ENCODE measurements around the gene TERC. TPM values are rescaled to one million over a fixed set of nuclear protein-coding genes. Genes with fewer than 3 reads are reported as not detected.
"Not testable (repeated sequence)": the region's sequence is repeated elsewhere in the genome, so short reads cannot be mapped to it uniquely, and the experiment has no call there.

The TERC gene
- total and polyA plus RNA-seq, 3 experiments from 2014 or later: 0.72 to 15.5 (median 13.7) TPM

DNA sequence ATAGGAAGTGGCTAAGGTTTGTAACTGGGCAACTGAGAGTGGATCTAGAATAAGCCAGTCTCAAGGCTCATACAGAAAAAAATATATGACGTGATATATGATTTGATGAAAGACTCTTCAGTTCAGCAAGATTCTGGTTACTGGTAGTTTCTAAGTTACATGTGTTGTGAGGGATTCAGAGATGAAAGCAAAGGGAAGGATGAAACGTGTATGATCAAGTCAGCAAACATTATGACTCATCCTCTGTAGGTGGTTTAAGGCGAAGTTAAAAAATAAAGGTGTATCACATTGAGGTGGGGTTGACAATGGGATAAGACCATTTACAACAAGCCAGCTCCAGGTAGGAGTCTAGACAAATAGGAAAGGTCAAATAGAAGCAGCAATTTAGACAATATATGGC lies 16.2 kb downstream of the TERC start:
- Histone ChIP-seq H3K36me3 (ENCODE audit: insufficient read depth, low read length) (no peaks in the 10 kb centered on the region), H3K9me3 (ENCODE audit: low read length) (no peaks in the 10 kb centered on the region), H3K27ac (ENCODE audit: low read depth, low read length) (no peak overlapping the region), H3K4me1 (ENCODE audit: insufficient read depth, low read length) (no peaks in the 10 kb centered on the region), H3K27me3 (ENCODE audit: insufficient read depth, low read length, poor library complexity, severe bottlenecking) (no peaks in the 10 kb centered on the region), H3K4me3 (ENCODE audit: low read length) (no peak overlapping the region)
- Mint-ChIP-seq H3K9me3 (no peaks in the 10 kb centered on the region), H3K27ac (no peak overlapping the region), H3K27me3 (peaks cover 18 to 57% of the 10 kb centered on the region in 2 donors), H3K4me3 (no peak overlapping the region), H3K4me1 (no peaks in the 10 kb centered on the region), H3K36me3 (no peaks in the 10 kb centered on the region)
- no peak for DNase-seq
- POLR2A ChIA-PET: no interaction called here
- CTCF ChIA-PET: no interaction called here

DNA sequence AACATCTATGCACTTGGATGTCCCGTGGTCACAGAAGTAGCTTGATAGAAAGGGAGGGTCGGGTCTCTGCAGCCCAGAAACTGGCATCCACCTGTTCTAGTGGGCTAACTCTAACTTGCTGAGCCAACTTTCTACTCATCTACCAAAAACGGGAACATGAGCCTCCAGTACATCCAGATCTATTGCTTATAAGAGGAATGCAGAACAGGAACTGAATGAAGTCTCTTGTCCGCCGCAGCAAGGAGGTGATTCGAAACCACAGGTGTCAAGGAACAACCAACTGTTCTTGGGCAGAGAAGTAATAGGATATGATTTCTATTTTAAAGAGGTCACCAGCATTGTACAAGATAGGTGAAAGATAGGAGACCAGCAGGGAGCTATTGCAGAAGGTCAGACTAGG lies 17.9 kb downstream of the TERC start:
- H3K27ac Mint-ChIP-seq: no peak overlapping the region
- H3K36me3 Mint-ChIP-seq: no peaks in the 10 kb centered on the region
- no peaks in the 10 kb centered on the region for H3K9me3 Mint-ChIP-seq
- no peaks in the 10 kb centered on the region for H3K9me3 ChIP-seq (ENCODE audit: low read length)
- H3K4me1 Mint-ChIP-seq: no peaks in the 10 kb centered on the region
- H3K27ac ChIP-seq (ENCODE audit: low read depth, low read length): no peak overlapping the region
- H3K27me3 Mint-ChIP-seq: peaks cover 15 to 52% of the 10 kb centered on the region in 2 donors
- ChIA-PET CTCF (no interaction called here), POLR2A (no interaction called here)
- no peak overlapping the region for H3K4me3 Mint-ChIP-seq
- no peaks in the 10 kb centered on the region for H3K27me3 ChIP-seq (ENCODE audit: insufficient read depth, low read length, poor library complexity, severe bottlenecking)
- no peaks in the 10 kb centered on the region for H3K4me1 ChIP-seq (ENCODE audit: insufficient read depth, low read length)
- no peak for DNase-seq
- H3K36me3 ChIP-seq (ENCODE audit: insufficient read depth, low read length): no peaks in the 10 kb centered on the region
- no peak overlapping the region for H3K4me3 ChIP-seq (ENCODE audit: low read length)

DNA sequence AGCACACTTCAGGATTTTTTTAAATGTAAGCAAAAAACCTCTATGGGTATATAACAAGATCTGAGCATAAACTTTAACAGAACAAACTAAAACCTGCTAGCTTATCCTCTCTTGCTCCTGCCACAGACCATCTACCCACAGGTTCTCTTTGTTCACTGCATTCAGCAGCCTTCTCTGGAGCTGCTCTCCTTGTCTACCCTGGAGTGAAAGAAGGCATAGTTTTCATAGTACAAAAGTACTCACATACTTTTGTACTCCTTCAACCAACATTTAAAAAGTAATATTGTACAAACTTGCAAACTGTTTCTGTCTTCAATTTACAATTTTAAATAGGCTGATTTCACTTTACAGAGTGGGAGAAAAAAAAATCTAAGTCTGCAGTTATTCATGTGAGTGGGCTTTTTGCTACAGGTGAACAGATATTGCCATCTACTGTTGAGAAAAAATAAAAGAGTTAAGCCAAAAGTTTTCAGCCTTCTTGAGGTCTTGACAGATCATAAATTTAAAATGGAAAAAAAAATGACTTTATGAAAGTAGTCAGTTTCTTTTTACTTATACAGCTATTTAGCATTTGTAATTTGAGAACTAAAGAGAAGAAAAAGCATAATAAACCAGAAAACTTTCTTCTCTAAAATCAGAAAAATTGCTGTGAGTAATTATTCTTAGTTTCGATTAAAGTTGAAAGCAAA lies 20.4 kb downstream of the TERC start:
- Mint-ChIP-seq H3K4me3 (no peak overlapping the region), H3K4me1 (no peaks in the 10 kb centered on the region), H3K27ac (no peak overlapping the region), H3K36me3 (no peaks in the 10 kb centered on the region), H3K27me3 (peaks cover 11 to 50% of the 10 kb centered on the region in 2 donors), H3K9me3 (no peaks in the 10 kb centered on the region)
- H3K4me1 ChIP-seq (ENCODE audit: insufficient read depth, low read length): no peaks in the 10 kb centered on the region
- H3K27ac ChIP-seq (ENCODE audit: low read depth, low read length): no peak overlapping the region
- no peaks in the 10 kb centered on the region for H3K9me3 ChIP-seq (ENCODE audit: low read length)
- no peaks in the 10 kb centered on the region for H3K27me3 ChIP-seq (ENCODE audit: insufficient read depth, low read length, poor library complexity, severe bottlenecking)
- POLR2A ChIA-PET: interaction anchor here (0.7 kb wide), 1 partner anchor 351 kb away, joined by 5 read pairs; no protein-coding TSS in a partner anchor
- CTCF ChIA-PET: no interaction called here
- no peak for DNase-seq
- no peaks in the 10 kb centered on the region for H3K36me3 ChIP-seq (ENCODE audit: insufficient read depth, low read length)
- H3K4me3 ChIP-seq (ENCODE audit: low read length): no peak overlapping the region

DNA sequence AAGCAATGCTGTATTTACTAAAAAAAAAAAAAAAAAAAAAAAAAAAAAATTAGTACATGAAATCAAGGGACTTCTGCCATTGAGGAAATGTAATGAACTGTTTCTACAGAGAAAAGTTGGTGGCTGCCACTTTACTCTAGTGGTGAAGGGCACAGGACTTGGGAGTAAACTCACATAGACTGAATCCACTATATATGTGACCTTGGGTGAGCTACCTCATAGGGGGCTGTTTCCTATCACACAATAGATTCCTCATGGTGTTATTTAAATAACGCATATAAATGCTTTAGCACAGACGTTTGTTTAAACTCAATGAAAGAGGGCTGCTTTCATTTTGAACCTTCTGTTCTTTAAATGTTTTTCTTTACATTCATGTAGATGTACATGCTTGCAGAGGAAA lies 25.8 kb downstream of the TERC start:
- no peaks in the 10 kb centered on the region for H3K27me3 ChIP-seq (ENCODE audit: insufficient read depth, low read length, poor library complexity, severe bottlenecking)
- no peak overlapping the region for H3K27ac ChIP-seq (ENCODE audit: low read depth, low read length)
- H3K27ac Mint-ChIP-seq: no peak overlapping the region
- no peaks in the 10 kb centered on the region for H3K4me1 ChIP-seq (ENCODE audit: insufficient read depth, low read length)
- H3K9me3 ChIP-seq (ENCODE audit: low read length): no peaks in the 10 kb centered on the region
- H3K36me3 Mint-ChIP-seq: peaks cover 0 to 8% (median 0%) of the 10 kb centered on the region in 3 donors
- H3K27me3 Mint-ChIP-seq: peaks cover 10 to 39% of the 10 kb centered on the region in 2 donors
- no peaks in the 10 kb centered on the region for H3K4me1 Mint-ChIP-seq
- H3K9me3 Mint-ChIP-seq: peaks cover 8 to 27% (median 14%) of the 10 kb centered on the region in 5 donors
- H3K4me3 Mint-ChIP-seq: no peak overlapping the region
- ChIA-PET POLR2A (no interaction called here), CTCF (no interaction called here)
- H3K4me3 ChIP-seq (ENCODE audit: low read length): no peak overlapping the region
- H3K36me3 ChIP-seq (ENCODE audit: insufficient read depth, low read length): no peaks in the 10 kb centered on the region
- no peak for DNase-seq

DNA sequence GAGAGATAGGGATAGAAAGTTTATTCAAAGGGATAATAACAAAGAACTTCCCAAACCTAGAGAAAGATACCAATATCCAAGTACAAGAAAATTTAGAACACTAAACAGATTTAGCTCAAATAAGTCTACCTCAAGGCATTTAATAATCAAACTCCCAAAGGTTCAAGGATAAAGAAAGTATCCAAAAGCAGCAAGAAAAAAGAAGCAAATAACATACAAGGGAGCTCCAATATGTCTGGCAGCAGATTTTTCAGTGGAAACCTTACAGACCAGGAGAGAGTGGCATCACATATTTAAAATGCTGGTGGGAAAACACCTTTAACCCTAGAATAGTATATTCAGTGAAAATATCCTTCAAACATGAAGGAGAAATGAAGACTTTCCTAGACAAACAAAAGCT lies 33.0 kb downstream of the TERC start:
- H3K27ac ChIP-seq (ENCODE audit: low read depth, low read length); H3K27ac Mint-ChIP-seq; H3K4me1 Mint-ChIP-seq; H3K27me3 ChIP-seq (ENCODE audit: insufficient read depth, low read length, poor library complexity, severe bottlenecking); H3K4me1 ChIP-seq (ENCODE audit: insufficient read depth, low read length); H3K4me3 ChIP-seq (ENCODE audit: low read length); H3K9me3 ChIP-seq (ENCODE audit: low read length); H3K4me3 Mint-ChIP-seq; H3K36me3 ChIP-seq (ENCODE audit: insufficient read depth, low read length); POLR2A ChIA-PET; DNase-seq; CTCF ChIA-PET: not testable (repeated sequence)
- Mint-ChIP-seq H3K27me3 (peaks cover 36 to 81% of the 10 kb centered on the region in 2 donors), H3K9me3 (peaks cover 25 to 42% (median 33%) of the 10 kb centered on the region in 5 donors), H3K36me3 (peaks cover 0 to 15% (median 0%) of the 10 kb centered on the region in 3 donors)

DNA sequence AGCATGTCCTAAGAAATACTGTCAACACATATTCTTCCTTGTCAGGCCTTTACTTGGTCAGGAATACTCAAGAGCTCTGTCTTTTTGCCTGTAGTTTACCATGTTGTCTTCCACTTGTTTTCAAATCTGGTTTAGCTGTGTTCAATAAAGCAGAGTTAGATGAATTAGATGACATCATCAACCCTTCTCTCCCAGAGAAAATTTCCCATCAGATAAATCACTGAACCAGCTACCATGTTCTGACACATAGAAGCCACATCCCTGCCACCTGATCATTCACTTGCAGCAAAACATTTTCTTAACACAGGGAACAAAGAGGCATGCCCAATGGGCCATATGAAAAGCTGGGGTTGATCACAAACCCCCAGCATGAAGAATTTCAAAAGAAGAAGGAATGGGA lies 42.1 kb downstream of the TERC start:
- Histone ChIP-seq H3K9me3 (ENCODE audit: low read length) (no peaks in the 10 kb centered on the region), H3K4me3 (ENCODE audit: low read length) (no peak overlapping the region), H3K4me1 (ENCODE audit: insufficient read depth, low read length) (no peaks in the 10 kb centered on the region), H3K36me3 (ENCODE audit: insufficient read depth, low read length) (no peaks in the 10 kb centered on the region), H3K27ac (ENCODE audit: low read depth, low read length) (no peak overlapping the region), H3K27me3 (ENCODE audit: insufficient read depth, low read length, poor library complexity, severe bottlenecking) (no peaks in the 10 kb centered on the region)
- no peak overlapping the region for H3K4me3 Mint-ChIP-seq
- H3K27ac Mint-ChIP-seq: peak overlapping the region in 1 of 8 donors; percentile 45
- H3K4me1 Mint-ChIP-seq: no peaks in the 10 kb centered on the region
- no peaks in the 10 kb centered on the region for H3K36me3 Mint-ChIP-seq
- peaks cover 3 to 11% (median 9%) of the 10 kb centered on the region in 5 donors for H3K9me3 Mint-ChIP-seq
- ChIA-PET POLR2A (no interaction called here), CTCF (no interaction called here)
- DNase-seq: no peak
- peaks cover 17 to 41% of the 10 kb centered on the region in 2 donors for H3K27me3 Mint-ChIP-seq

DNA sequence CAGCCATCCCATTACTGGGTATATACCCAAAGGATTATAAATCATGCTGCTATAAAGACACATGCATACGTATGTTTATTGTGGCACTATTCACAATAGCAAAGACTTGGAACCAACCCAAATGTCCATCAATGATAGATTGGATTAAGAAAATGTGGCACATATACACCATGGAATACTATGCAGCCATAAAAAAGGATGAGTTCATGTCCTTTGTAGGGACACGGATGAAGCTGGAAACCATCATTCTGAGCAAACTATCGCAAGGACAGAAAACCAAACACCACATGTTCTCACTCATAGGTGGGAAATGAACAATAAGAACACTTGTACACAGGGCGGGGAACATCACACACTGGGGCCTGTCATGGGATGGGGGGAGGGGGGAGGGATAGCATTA lies 46.4 kb downstream of the TERC start:
- H3K4me3 ChIP-seq (ENCODE audit: low read length); H3K27ac Mint-ChIP-seq; H3K4me1 Mint-ChIP-seq; H3K36me3 Mint-ChIP-seq; H3K9me3 ChIP-seq (ENCODE audit: low read length); H3K4me3 Mint-ChIP-seq; CTCF ChIA-PET; POLR2A ChIA-PET; H3K27me3 ChIP-seq (ENCODE audit: insufficient read depth, low read length, poor library complexity, severe bottlenecking); H3K4me1 ChIP-seq (ENCODE audit: insufficient read depth, low read length); DNase-seq; H3K36me3 ChIP-seq (ENCODE audit: insufficient read depth, low read length); H3K27ac ChIP-seq (ENCODE audit: low read depth, low read length): not testable (repeated sequence)
- Mint-ChIP-seq H3K9me3 (peaks cover 0 to 15% (median 9%) of the 10 kb centered on the region in 5 donors), H3K27me3 (peaks cover 30 to 47% of the 10 kb centered on the region in 2 donors)

Data from CD8-positive, alpha-beta memory T cell (primary cell).